GM12878 (cell line): ENCODE results near the gene ATP10D. TPM values are rescaled to one million over a fixed set of nuclear protein-coding genes. Genes with fewer than 3 reads are reported as not detected.

Experiments used
- ATAC-seq: fragments of 200-7000 bp; cut with Tn5 transposase; 3 replicates; pipeline ENCODE4 v1.9.1; 2020; ENCODE audit warnings: mild to moderate bottlenecking, moderate library complexity
- BruUV-seq: library from RNA; stranded (reverse); fragments of 400-500 nt; replicated peaks from 2 replicates; lab custom pipeline; 2021; lab: Mats Ljungman, UMichigan
- CTCF ChIA-PET: fragments of 300-600 bp; sonication (Branson Sonifier 250); formaldehyde crosslinking; extraction: SDS; loops from one replicate; lab custom pipeline; 2021; ENCODE audit warnings: inconsistent platforms; lab: Yijun Ruan, JAX
- POLR2A ChIA-PET: fragments of 350-600 bp; formaldehyde crosslinking; extraction: SDS; loops from one replicate; lab custom pipeline; 2021; ENCODE audit warnings: inconsistent platforms; lab: Charles Lee
- RAD21 ChIA-PET: fragments of 300-600 bp; sonication (Branson Sonifier 250); formaldehyde crosslinking; loops from one replicate; lab custom pipeline; 2023; ENCODE audit warnings: antibody characterized with exemption; ENCODE audit not compliant: unreplicated experiment; lab: Charles Lee
- SMC1A ChIA-PET: fragments of 300-600 bp; sonication (Branson Sonifier 250); formaldehyde crosslinking; loops from one replicate; lab custom pipeline; 2023; ENCODE audit not compliant: unreplicated experiment, uncharacterized antibody; lab: Charles Lee
- DNase-seq: peaks from one replicate; pipeline ENCODE4 v3.0.0-alpha.2; 2011; ENCODE audit warnings: low read depth, low spot score
- FAIRE-seq: peaks from 3 replicates; lab custom pipeline; 2011; peaks lifted over from hg19 to GRCh38; lab: Jason Lieb, UNC
- H2AFZ ChIP-seq: 2 replicates; pipeline ENCODE4 v1.6.0; 2011; ENCODE audit warnings: low read depth, low read length, control low read depth; ENCODE audit not compliant: control insufficient read depth
- H3K27ac ChIP-seq: 2 replicates; pipeline ENCODE4 v1.5.1; 2011; ENCODE audit warnings: control low read depth; ENCODE audit not compliant: control insufficient read depth, insufficient read depth
- H3K27me3 ChIP-seq, 2 experiments: replicated peaks in 1 of 2; 2 replicates each; pipeline versions ENCODE4 v1.6.0 to v1.6.1; 2011; ENCODE audit warnings: low read length in 1 of 2; ENCODE audit not compliant: control insufficient read depth in 2 of 2, insufficient read depth in 2 of 2
- H3K36me3 ChIP-seq, 2 experiments: 2 replicates each; pipeline ENCODE4 v1.5.1; 2011; ENCODE audit warnings: low read length in 1 of 2; ENCODE audit not compliant: control insufficient read depth in 2 of 2, insufficient read depth in 2 of 2
- H3K4me1 ChIP-seq: 2 replicates; pipeline ENCODE4 v1.6.1; 2011; ENCODE audit warnings: mild to moderate bottlenecking, low read length, moderate library complexity, mixed read lengths; ENCODE audit not compliant: control insufficient read depth, insufficient read depth
- H3K4me2 ChIP-seq: 2 replicates; pipeline ENCODE4 v1.6.0; 2011; ENCODE audit warnings: control low read depth; ENCODE audit not compliant: control insufficient read depth, insufficient read depth
- H3K4me3 ChIP-seq: fragments of 200-600 bp; sonication (generic); 2 replicates; pipeline ENCODE4 v1.5.1; 2016
- H3K79me2 ChIP-seq: 2 replicates; pipeline ENCODE4 v1.6.0; 2011; ENCODE audit warnings: low read length; ENCODE audit not compliant: control insufficient read depth, insufficient read depth
- H3K9ac ChIP-seq: 2 replicates; pipeline ENCODE4 v1.8.0; 2011; ENCODE audit warnings: low read length, control low read depth, mixed read lengths; ENCODE audit not compliant: control insufficient read depth, insufficient read depth
- H3K9me3 ChIP-seq: replicated peaks from 3 replicates; pipeline ENCODE4 v1.5.1; 2011; ENCODE audit warnings: mild to moderate bottlenecking, low read length; ENCODE audit not compliant: control insufficient read depth, insufficient read depth
- H4K20me1 ChIP-seq: 2 replicates; pipeline ENCODE4 v1.6.0; 2011; ENCODE audit not compliant: control insufficient read depth, insufficient read depth
- CHD1 ChIP-seq: IDR thresholded peaks from 2 replicates; pipeline ENCODE4 v1.6.1; 2012; ENCODE audit warnings: low read depth, low read length, improper control_type of control experiment
- LARP7 ChIP-seq: fragments of 450-650 bp; IDR thresholded peaks from 2 replicates; pipeline ENCODE4 v1.6.1; 2017; ENCODE audit warnings: mild to moderate bottlenecking
- NFXL1 ChIP-seq: fragments of 450-650 bp; IDR thresholded peaks from 2 replicates; pipeline ENCODE4 v1.6.1; 2017; ENCODE audit warnings: antibody characterized with exemption, mild to moderate bottlenecking, borderline replicate concordance
- NR2C2 ChIP-seq: IDR thresholded peaks from 2 replicates; pipeline ENCODE4 v1.6.1; 2011; ENCODE audit warnings: borderline replicate concordance, low read depth; ENCODE audit not compliant: control insufficient read depth, insufficient read length
- POU2F2 ChIP-seq: IDR thresholded peaks from 3 replicates; pipeline ENCODE4 v1.6.1; 2011; ENCODE audit warnings: low read depth, mild to moderate bottlenecking, low read length, borderline replicate concordance
- RAD51 ChIP-seq: fragments of 450-650 bp; IDR thresholded peaks from 2 replicates; pipeline ENCODE4 v1.6.1; 2016; ENCODE audit warnings: moderate library complexity, mild to moderate bottlenecking, inconsistent platforms
- RELA ChIP-seq: fragments of 450-650 bp; IDR thresholded peaks from 2 replicates; pipeline ENCODE4 v1.8.0; 2014; ENCODE audit warnings: borderline replicate concordance; ENCODE audit not compliant: partially characterized antibody
- SMC3 ChIP-seq: IDR thresholded peaks from 2 replicates; pipeline ENCODE4 v1.6.1; 2011; ENCODE audit warnings: low read length, improper control_type of control experiment, borderline replicate concordance
- SRF ChIP-seq, 2 experiments: IDR thresholded peaks; 2 replicates each; pipeline ENCODE4 v1.6.1; 2011; ENCODE audit warnings: low read depth in 2 of 2, low read length in 2 of 2, mild to moderate bottlenecking in 1 of 2, moderate library complexity in 1 of 2
- TARDBP ChIP-seq: IDR thresholded peaks from 2 replicates; pipeline ENCODE4 v1.6.1; 2016; ENCODE audit warnings: borderline replicate concordance
- TCF7 ChIP-seq: IDR thresholded peaks from 2 replicates; pipeline ENCODE4 v1.6.1; 2014; ENCODE audit warnings: antibody characterized with exemption, borderline replicate concordance
- WGBS: methylation state at CpG from one replicate; pipeline ENCODE4 v1.1.6; 2016; ENCODE audit warnings: low lambda C conversion rate; ENCODE audit not compliant: insufficient replicate concordance, insufficient coverage; ENCODE audit errors: missing lambda C conversion rate; 5-methylcytosine and 5-hydroxymethylcytosine counted together
- in situ Hi-C: fragments of 300-500 bp; cut with MboI; formaldehyde crosslinking; loops from 9 replicates; pipeline ENCODE4 v1.14.3; 2018; ENCODE audit warnings: mixed read lengths
- intact Hi-C: fragments of 100-400 bp; cut with micrococcal nuclease; formaldehyde crosslinking; loops from one replicate; pipeline ENCODE4 v1.14.2; 2022; ENCODE audit not compliant: unreplicated experiment
- polyA plus RNA-seq, 11 experiments: library from polyadenylated mRNA; depleted of rRNA in 4 of 11; unstranded in 6 of 11; stranded (reverse) in 5 of 11; fragments of >200 nt; fragmentation: Nextera tagmentation in 4 of 11; fragmentation: Illumina TruSeq in 1 of 11; extraction: Ambion mirVana in 4 of 11; extraction: Trizol in 1 of 11; gene quantifications; 1 replicate in 1 of 11; 2 replicates in 10 of 11; pipeline versions ENCODE4 v1.2.1 to v1.2.3, GENCODE V29; 2011 to 2016; ENCODE audit warnings: inconsistent platforms in 2 of 11, missing spikeins in 2 of 11, low read depth in 1 of 11
- total RNA-seq, 4 experiments: library from RNA; depleted of rRNA in 3 of 4; stranded (reverse); fragments of >200 nt in 3 of 4; fragmentation: Illumina TruSeq in 1 of 4; extraction: Trizol in 1 of 4; gene quantifications; 2 replicates each; pipeline versions ENCODE4 v1.2.1 to v1.2.3, GENCODE V29; 2013 to 2021
- TF ChIP-seq, protein P1 (sequence below): fragments of 150-350 bp; IDR thresholded peaks from 2 replicates; pipeline ENCODE4 v1.6.1; 2014; ENCODE audit warnings: mild to moderate bottlenecking, low read depth, low read length
- TF ChIP-seq, protein P2 (sequence below): fragments of 450-650 bp; IDR thresholded peaks from 2 replicates; pipeline ENCODE4 v1.6.1; 2017; ENCODE audit warnings: mild to moderate bottlenecking, low read depth, inconsistent platforms; ENCODE audit not compliant: poor library complexity, severe bottlenecking

ATP10D gene
- total and polyA plus RNA-seq, 10 of the 15 experiments (the other 5 are each of a cell fraction or from before 2014, with no cell fraction given): 10.2 to 50.3 (median 19.1) TPM

DNA sequence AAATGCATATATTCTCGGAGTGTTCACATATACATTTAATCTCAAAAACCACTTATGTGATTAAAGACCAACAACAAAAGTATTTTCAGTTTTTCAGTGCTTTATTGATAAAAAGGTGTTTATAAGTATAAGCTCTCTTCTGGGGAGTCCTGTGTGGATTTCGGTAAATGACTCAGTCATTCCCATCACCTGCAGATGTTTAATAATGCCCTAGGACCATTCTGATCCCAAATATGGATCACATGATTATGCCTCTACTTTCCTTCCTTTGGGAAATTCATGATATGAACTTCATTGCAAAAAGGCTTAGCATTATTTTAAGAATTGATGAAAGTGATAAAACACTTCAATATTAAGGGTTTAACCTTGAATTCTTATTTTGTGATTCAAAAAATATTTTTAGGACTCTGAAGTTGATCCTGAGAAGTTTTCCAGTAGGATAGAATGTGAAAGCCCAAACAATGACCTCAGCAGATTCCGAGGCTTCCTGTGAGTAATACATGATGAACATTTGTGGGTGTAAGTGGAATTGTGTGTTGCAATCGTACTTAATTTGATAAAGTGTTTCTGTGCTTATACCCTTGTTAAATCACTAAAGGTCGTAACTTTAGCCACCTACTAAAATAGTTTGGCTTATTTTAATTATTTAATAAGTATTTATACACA is 40.2 kb downstream of the ATP10D start:
- DNase-seq: no peak
- intact Hi-C loops: no loop called here
- ChIA-PET POLR2A (no interaction called here), SMC1A (interaction anchor here (1.0 kb wide), 1 partner anchor 13 kb away, joined by 3 read pairs; no protein-coding TSS in a partner anchor), RAD21 (interaction anchor here (0.6 kb wide), 1 partner anchor 32 kb away, joined by 3 read pairs; no protein-coding TSS in a partner anchor), CTCF (no interaction called here)
- in situ Hi-C loops: no loop called here
- H3K27me3 ChIP-seq: no peaks in the 10 kb centered on the region
- FAIRE-seq: no peak
- H3K9me3 ChIP-seq: peaks cover 4% of the 10 kb centered on the region
- TF ChIP-seq NR2C2 (no peak), NFXL1 (no peak), SMC3 (no peak), RAD51 (no peak), LARP7 (no peak), SRF (IDR thresholded peaks at IDR 0.05; ENCODE audit: low read depth in 2 of 2, low read length in 2 of 2) (no peak), TCF7 (no peak), RELA (no peak), CHD1 (no peak), TARDBP (no peak), POU2F2 (no peak)
- TF ChIP-seq, protein P1, sequence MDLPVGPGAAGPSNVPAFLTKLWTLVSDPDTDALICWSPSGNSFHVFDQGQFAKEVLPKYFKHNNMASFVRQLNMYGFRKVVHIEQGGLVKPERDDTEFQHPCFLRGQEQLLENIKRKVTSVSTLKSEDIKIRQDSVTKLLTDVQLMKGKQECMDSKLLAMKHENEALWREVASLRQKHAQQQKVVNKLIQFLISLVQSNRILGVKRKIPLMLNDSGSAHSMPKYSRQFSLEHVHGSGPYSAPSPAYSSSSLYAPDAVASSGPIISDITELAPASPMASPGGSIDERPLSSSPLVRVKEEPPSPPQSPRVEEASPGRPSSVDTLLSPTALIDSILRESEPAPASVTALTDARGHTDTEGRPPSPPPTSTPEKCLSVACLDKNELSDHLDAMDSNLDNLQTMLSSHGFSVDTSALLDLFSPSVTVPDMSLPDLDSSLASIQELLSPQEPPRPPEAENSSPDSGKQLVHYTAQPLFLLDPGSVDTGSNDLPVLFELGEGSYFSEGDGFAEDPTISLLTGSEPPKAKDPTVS: no peak
- TF ChIP-seq, protein P2, sequence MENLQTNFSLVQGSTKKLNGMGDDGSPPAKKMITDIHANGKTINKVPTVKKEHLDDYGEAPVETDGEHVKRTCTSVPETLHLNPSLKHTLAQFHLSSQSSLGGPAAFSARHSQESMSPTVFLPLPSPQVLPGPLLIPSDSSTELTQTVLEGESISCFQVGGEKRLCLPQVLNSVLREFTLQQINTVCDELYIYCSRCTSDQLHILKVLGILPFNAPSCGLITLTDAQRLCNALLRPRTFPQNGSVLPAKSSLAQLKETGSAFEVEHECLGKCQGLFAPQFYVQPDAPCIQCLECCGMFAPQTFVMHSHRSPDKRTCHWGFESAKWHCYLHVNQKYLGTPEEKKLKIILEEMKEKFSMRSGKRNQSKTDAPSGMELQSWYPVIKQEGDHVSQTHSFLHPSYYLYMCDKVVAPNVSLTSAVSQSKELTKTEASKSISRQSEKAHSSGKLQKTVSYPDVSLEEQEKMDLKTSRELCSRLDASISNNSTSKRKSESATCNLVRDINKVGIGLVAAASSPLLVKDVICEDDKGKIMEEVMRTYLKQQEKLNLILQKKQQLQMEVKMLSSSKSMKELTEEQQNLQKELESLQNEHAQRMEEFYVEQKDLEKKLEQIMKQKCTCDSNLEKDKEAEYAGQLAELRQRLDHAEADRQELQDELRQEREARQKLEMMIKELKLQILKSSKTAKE: no peak
- no peak for ATAC-seq
- no peaks in the 10 kb centered on the region for H3K79me2 ChIP-seq
- no peak overlapping the region for H3K4me3 ChIP-seq
- no TSS peak for BruUV-seq
- WGBS: 98% methylated on average over 5 of the region's 5 CpGs
- no peak overlapping the region for H3K9ac ChIP-seq
- no peak overlapping the region for H3K4me2 ChIP-seq
- peaks cover 0 to 25% of the 10 kb centered on the region in 2 experiments; a peak in 1 of 4 replicates for H3K36me3 ChIP-seq
- no peak overlapping the region for H3K27ac ChIP-seq
- no peaks in the 10 kb centered on the region for H4K20me1 ChIP-seq
- peaks cover 2% of the 10 kb centered on the region; the same call in 1 of the 2 replicates for H3K4me1 ChIP-seq
- no peak overlapping the region for H2AFZ ChIP-seq
